Measurements from ENCODE around the gene C8A.

DNA sequence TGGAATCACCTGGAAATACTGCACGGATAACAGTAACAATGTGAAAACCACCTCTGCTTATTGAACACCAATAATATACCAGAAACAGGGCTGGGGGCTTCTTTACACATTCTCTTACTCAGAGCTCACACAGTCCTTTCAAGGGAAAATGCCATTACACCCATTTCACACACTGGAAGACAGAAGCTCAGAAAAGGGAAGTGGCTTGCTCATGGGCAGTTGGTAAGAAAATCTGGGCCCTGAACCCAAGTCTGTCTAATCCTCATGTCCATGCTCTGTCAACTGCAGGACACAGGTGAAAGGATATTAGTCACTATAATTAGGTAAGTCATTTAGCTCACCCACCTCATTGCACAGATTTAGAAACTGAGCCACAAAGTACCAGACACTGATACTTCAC, 18.6 kb downstream of the C8A start:
- no peak for TF ChIP-seq CTCF (IDR thresholded peaks at IDR 0.05)
- no peak for TF ChIP-seq POLR2A (IDR thresholded peaks at IDR 0.05; ENCODE audit: low read depth)
- TF ChIP-seq POLR2AphosphoS5 (IDR thresholded peaks at IDR 0.05) = no peak

All from esophagus muscularis mucosa (tissue), 3 donors.